ENCODE measurements around the gene CBFA2T2. TPM values are rescaled to one million over a fixed set of nuclear protein-coding genes. Genes with fewer than 3 reads are reported as not detected.

The CBFA2T2 gene
- total RNA-seq, 2 experiments from 2014 or later, result 19.2 to 20.3 TPM

DNA sequence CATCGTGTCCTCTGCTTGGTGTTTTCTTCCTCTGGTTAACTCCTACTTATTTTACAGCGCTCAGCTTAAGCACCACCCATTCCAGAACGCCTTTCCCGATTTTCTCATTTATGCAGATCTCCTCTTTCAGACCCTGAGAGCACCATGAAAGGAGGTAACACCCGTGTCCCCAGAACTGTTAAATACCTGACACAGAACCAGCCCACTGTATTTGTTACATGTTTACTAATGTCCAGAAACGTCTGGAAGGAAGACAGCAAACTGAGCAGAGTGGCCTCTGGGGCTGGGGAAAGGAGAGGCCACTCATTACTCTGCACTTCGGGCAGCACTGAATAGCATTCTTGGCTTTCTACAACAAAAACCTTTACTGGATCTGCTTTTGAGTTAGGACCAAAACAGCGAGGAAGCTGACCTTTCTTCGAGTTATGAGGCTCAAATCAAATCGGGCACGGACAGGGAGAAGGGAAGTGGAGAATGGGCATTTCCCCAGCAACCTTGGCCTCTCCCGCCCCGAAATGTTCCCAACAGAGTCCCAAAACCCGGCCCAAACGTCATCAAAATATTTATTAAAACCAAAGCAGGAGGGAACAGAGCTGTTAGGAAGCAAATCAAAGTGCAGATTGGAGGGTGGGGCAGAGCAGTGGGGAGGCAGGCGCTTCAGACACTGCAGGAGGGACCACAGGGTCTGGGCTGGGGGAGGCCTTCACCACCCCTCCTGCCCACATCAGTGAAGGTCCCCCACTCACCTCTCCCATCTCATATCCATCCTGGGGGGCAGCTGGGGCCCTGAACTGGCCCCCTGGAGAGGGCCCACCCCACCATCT, 185.5 kb downstream of the CBFA2T2 start:
- DNase-seq, result no peak
- Mint-ChIP-seq H3K4me1 (peaks cover 66% of the 10 kb centered on the region), H3K27ac (peak overlapping the region; percentile 7), H3K27me3 (no peaks in the 10 kb centered on the region), H3K36me3 (ENCODE audit: low read depth) (peaks cover 44% of the 10 kb centered on the region), H3K9me3 (no peaks in the 10 kb centered on the region), H3K4me3 (peak overlapping the region; percentile 66)
- CTCF ChIA-PET, result interaction anchor here (1.1 to 1.2 kb wide), 3 partner anchors 10 to 121 kb away, joined by 3 to 4 read pairs (median 3); no protein-coding TSS in a partner anchor
- POLR2A ChIA-PET, result interaction anchor here (0.7 to 16.8 kb wide), 5 partner anchors 6 to 45 kb away, joined by 3 to 312 read pairs (median 10); partner anchors contain the start of genes ACTL10, C20orf144 and PXMP4

DNA sequence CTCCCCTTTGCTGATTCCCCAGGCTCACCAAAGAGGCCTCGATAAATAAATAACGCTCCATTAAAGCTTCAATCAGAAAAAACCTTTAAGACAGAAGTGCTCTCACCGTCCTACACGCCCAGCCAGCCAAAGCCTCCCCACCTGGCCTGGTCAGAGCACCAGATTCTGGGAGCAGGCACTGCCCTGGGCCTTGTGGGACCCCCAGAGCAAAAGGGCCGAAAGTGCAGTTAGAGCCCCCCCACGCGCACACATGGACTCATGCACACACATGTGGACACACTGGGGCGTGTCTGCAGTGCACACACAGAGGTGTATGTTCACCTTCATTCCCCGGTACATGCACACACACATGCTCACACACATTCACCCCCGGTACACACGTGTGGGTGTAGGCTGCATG, 186.2 kb downstream of the CBFA2T2 start:
- DNase-seq, result no peak
- Mint-ChIP-seq H3K4me3 (peak overlapping the region; percentile 3), H3K36me3 (ENCODE audit: low read depth) (peaks cover 49% of the 10 kb centered on the region), H3K27ac (no peak overlapping the region), H3K27me3 (no peaks in the 10 kb centered on the region), H3K9me3 (no peaks in the 10 kb centered on the region), H3K4me1 (peaks cover 73% of the 10 kb centered on the region)
- POLR2A ChIA-PET, result interaction anchor here (0.7 to 16.8 kb wide), 4 partner anchors 5 to 12 kb away, joined by 4 to 312 read pairs (median 14); partner anchors contain the start of genes ACTL10 and C20orf144
- CTCF ChIA-PET, result interaction anchor here (1.1 kb wide), 1 partner anchor 121 kb away, joined by 4 read pairs; no protein-coding TSS in a partner anchor

DNA sequence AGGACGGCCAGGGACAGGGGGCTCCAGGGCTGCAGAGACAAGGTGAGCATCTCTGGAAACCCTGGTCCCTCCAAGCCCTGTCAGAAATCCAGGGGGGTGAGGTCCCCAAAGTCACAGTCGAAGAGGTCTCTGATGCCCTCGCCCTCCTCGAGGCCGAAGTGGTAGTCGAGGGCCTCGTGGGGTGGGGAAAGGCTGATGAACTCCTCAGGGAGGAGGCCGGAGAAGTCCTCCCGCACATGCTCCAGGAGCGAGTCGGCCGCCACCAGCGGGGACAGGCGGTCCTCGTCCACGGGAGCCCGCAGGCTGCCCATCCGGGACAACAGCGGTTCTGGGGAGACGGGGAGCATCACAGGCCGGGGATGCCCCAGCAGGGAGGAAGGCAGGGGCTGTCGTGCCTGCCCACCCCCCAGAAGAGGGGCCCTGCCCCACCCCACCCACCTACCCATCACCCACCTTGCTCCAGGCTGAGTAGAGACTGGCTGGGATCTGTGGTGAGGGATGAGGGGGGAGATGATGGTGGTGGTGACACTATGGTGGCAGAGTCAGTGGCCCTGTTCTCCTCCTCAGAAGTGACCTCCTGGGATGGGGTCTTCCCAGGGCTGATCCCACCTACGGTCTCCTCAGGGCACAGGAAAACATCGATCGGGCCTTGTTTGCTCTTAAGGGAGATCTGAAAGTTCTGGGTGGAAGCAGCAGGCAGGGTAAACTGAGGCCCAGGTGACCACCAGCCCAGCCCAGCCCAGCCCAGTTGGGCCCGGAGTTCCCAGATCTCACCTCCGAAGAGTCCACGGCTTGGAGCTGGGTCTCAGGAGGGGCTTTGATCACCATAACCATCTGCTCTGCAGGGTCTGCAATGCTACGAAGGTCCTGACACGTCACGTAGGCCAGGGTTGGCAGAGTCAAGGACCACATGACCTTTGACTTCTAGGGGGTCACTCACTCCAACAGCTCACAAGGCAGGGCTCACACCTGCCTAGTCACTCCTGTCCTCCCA, 187.1 kb downstream of the CBFA2T2 start:
- Mint-ChIP-seq H3K4me3 (no peak overlapping the region), H3K27me3 (no peaks in the 10 kb centered on the region), H3K4me1 (peaks cover 79% of the 10 kb centered on the region), H3K9me3 (no peaks in the 10 kb centered on the region), H3K27ac (no peak overlapping the region), H3K36me3 (ENCODE audit: low read depth) (peaks cover 54% of the 10 kb centered on the region)
- no peak for DNase-seq
- ChIA-PET CTCF (interaction anchor here (5.2 kb wide), 1 partner anchor 8 kb away, joined by 63 read pairs; the partner anchor contains the start of gene ACTL10), POLR2A (interaction anchor here (2.0 to 16.8 kb wide), 5 partner anchors 4 to 13 kb away, joined by 10 to 312 read pairs (median 58); partner anchors contain the start of genes ACTL10, C20orf144 and NECAB3)

DNA sequence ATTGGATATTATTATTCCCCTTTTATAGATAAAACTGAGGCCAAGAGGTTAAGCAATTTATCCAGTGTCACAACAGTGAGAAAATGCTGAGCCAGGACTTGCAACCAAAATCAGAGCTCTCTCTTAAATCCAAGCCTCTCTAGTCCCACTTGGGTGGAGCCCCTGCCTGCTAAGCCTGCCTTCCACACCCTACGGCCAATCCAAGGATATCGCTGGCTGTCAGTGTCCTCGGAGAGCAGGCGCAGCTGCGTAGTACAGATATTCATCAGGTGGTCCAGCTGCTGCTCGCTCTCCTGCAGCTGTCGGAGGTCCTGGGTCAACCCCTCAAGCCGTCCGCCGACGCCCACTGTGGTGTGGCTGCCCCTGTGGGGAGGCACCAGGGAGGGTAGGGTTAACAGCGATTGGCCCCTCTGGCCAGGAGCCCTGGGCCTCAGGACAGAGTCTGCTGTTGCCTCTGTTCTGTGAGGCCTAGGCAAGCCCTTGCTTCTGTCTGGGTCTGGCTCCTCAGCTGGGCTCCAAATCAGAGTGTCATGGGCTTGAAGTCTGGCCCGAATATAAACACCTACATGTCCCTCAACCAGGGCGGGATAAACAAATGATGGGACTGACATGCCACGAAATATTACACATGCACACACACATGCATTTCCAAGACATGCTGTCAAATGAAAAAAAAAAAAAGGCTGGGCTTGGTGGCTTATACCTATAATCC, 188.3 kb downstream of the CBFA2T2 start:
- POLR2A ChIA-PET, result interaction anchor here (5.1 to 9.3 kb wide), 2 partner anchors 10 to 11 kb away, joined by 58 to 312 read pairs; partner anchors contain the start of genes ACTL10, C20orf144 and NECAB3
- Mint-ChIP-seq H3K36me3 (ENCODE audit: low read depth) (peaks cover 59% of the 10 kb centered on the region), H3K4me3 (no peak overlapping the region), H3K27ac (peak overlapping the region; percentile 90), H3K27me3 (no peaks in the 10 kb centered on the region), H3K9me3 (no peaks in the 10 kb centered on the region), H3K4me1 (peaks cover 79% of the 10 kb centered on the region)
- CTCF ChIA-PET, result interaction anchor here (1.1 to 5.2 kb wide), 2 partner anchors 9 to 13 kb away, joined by 4 to 63 read pairs; partner anchors contain the start of gene ACTL10
- DNase-seq, result no peak

DNA sequence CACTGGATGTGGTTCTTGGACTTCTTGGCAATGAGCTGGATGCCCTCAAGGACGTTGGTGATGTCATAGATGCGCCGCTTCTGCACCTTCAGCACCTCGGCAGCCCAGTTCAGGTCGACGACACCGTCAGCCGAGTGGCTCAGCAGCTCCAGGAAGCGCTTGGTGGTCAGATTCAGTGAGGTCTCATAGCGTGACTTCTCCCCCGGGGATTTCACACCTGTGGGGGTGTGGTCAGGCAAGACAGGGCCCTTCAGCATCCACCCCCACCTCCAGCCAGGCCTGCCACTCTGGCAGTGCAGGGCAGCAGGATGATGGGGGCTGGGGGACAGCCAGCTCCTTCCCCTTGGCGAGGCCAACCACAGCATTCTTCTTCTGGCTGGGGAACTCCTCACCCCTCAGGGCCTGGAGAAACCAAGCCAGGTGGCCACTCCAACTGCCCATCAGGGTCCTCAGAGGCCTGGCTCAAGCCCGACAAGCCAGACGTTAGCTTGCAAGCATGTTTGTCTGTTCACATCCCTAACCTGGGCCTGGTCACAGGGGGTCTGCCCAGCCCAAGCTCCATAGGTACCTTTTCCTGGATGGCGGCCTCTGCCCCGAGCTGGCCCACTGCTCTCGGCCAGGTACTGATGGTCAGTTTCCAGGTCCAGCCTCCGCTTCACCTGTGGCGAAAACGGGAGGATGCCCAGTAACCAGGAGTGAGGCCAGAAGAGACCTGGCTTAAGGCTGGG, 190.0 kb downstream of the CBFA2T2 start:
- no peak overlapping the region for H3K4me3 Mint-ChIP-seq
- peak overlapping the region; percentile 90 for H3K27ac Mint-ChIP-seq
- DNase-seq, result peak; percentile 78
- ChIA-PET POLR2A (interaction anchor here (0.6 to 9.3 kb wide), 13 partner anchors 9 to 432 kb away, joined by 3 to 312 read pairs (median 5); partner anchors contain the start of genes ACTL10, C20orf144, CBFA2T2 and EIF2S2), CTCF (interaction anchor here (0.8 to 5.2 kb wide), 6 partner anchors 8 to 236 kb away, joined by 3 to 63 read pairs (median 4); partner anchors contain the start of genes ACTL10, SNTA1 and ZNF341)
- peaks cover 63% of the 10 kb centered on the region for H3K36me3 Mint-ChIP-seq (ENCODE audit: low read depth)
- H3K9me3 Mint-ChIP-seq, result no peaks in the 10 kb centered on the region
- H3K4me1 Mint-ChIP-seq, result peaks cover 81% of the 10 kb centered on the region
- no peaks in the 10 kb centered on the region for H3K27me3 Mint-ChIP-seq

DNA sequence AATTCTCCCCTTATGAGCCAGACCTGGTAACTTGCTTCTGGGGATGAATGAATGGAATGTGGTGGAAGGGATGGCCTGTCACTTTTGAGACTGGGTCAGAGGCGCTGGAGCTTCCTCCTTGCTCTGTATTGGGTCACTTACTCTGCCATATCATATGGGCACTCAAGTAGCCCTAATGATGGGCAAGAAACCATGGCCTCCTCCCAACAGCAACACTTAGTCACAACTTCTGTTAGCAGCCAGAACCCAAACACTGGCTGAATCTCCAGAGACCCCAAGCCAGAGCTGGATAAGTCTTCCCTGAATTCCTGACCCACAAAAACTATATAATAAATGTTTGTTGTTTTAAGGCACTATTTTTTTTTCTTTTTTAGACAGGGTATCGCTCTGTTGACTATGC, 190.8 kb downstream of the CBFA2T2 start:
- H3K4me3 Mint-ChIP-seq, result no peak overlapping the region
- no peaks in the 10 kb centered on the region for H3K9me3 Mint-ChIP-seq
- no peak for DNase-seq
- CTCF ChIA-PET, result interaction anchor here (0.9 to 5.2 kb wide), 3 partner anchors 12 to 223 kb away, joined by 4 to 63 read pairs (median 7); partner anchors contain the start of genes ACTL10 and PXMP4
- peak overlapping the region; percentile 90 for H3K27ac Mint-ChIP-seq
- no peaks in the 10 kb centered on the region for H3K27me3 Mint-ChIP-seq
- peaks cover 80% of the 10 kb centered on the region for H3K4me1 Mint-ChIP-seq
- H3K36me3 Mint-ChIP-seq (ENCODE audit: low read depth), result peaks cover 65% of the 10 kb centered on the region
- POLR2A ChIA-PET, result interaction anchor here (0.6 to 9.3 kb wide), 12 partner anchors 8 to 330 kb away, joined by 3 to 312 read pairs (median 8); partner anchors contain the start of genes ACTL10, C20orf144, CBFA2T2 and NECAB3

DNA sequence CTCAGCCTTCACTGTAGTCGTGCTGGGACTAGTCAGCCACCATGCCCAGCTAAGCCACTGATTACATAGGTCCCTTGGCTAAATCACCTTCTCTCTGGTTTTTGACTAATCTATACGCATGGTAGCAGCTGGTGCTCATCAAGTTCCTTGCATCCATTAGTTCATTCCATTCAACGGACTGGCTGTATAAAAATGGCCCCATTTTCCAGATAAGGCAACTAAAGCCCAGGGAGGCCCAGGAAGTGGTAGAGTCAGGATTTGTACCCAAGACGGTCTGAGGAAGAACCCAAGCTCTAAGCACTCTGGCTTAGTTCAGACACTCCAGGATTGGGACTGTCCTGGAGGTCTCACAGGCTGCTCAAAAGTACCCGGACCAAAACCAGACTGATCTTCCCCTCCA, 191.4 kb downstream of the CBFA2T2 start:
- H3K27ac Mint-ChIP-seq, result peak overlapping the region; percentile 90
- peak overlapping the region; percentile 49 for H3K4me3 Mint-ChIP-seq
- H3K9me3 Mint-ChIP-seq, result no peaks in the 10 kb centered on the region
- H3K36me3 Mint-ChIP-seq (ENCODE audit: low read depth), result peaks cover 61% of the 10 kb centered on the region
- ChIA-PET POLR2A (interaction anchor here (0.7 to 9.3 kb wide), 10 partner anchors 8 to 312 kb away, joined by 3 to 312 read pairs (median 8); partner anchors contain the start of genes ACTL10, C20orf144, CBFA2T2 and NECAB3), CTCF (interaction anchor here (0.6 to 5.2 kb wide), 5 partner anchors 13 to 994 kb away, joined by 3 to 63 read pairs (median 4); partner anchors contain the start of genes ACTL10 and PXMP4)
- H3K27me3 Mint-ChIP-seq, result no peaks in the 10 kb centered on the region
- H3K4me1 Mint-ChIP-seq, result peaks cover 76% of the 10 kb centered on the region
- no peak for DNase-seq

DNA sequence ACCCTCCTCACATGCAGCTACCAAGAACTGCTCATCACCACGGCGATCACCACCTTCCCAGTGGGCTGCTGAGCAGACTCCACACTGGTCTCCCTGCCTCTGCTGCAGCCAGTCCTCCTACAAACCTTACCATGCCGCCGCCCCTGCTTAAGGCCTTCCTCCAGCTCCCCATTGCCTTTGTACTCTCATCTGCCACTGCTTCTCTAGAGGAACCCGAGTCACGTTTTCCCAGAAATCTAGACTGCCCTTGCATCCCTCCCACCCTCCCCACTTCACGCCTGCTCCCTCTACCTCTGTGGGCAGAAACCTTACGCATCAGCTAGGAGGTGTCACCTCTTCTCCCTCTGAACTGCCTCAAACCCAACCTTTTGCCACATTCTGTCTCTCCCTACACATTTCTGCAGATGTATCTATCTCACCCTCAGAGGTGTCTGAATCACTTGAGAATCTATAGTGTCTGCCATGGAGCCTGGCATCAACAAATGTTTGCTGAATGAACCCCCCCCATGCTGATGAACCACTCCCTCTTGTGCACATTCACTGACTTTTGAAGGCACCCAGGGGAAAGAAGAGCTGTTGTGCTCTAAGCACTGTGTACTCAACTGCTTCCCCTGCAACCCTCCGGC, 191.9 kb downstream of the CBFA2T2 start:
- Mint-ChIP-seq H3K4me3 (peak overlapping the region; percentile 49), H3K36me3 (ENCODE audit: low read depth) (peaks cover 56% of the 10 kb centered on the region), H3K9me3 (no peaks in the 10 kb centered on the region), H3K27ac (peak overlapping the region; percentile 90), H3K27me3 (no peaks in the 10 kb centered on the region), H3K4me1 (peaks cover 78% of the 10 kb centered on the region)
- ChIA-PET POLR2A (interaction anchor here (0.7 to 9.3 kb wide), 10 partner anchors 7 to 312 kb away, joined by 3 to 312 read pairs (median 8); partner anchors contain the start of genes ACTL10, C20orf144, CBFA2T2 and NECAB3), CTCF (interaction anchor here (0.6 to 5.2 kb wide), 5 partner anchors 13 to 993 kb away, joined by 3 to 63 read pairs (median 4); partner anchors contain the start of genes ACTL10 and PXMP4)
- peak; percentile 42 for DNase-seq

DNA sequence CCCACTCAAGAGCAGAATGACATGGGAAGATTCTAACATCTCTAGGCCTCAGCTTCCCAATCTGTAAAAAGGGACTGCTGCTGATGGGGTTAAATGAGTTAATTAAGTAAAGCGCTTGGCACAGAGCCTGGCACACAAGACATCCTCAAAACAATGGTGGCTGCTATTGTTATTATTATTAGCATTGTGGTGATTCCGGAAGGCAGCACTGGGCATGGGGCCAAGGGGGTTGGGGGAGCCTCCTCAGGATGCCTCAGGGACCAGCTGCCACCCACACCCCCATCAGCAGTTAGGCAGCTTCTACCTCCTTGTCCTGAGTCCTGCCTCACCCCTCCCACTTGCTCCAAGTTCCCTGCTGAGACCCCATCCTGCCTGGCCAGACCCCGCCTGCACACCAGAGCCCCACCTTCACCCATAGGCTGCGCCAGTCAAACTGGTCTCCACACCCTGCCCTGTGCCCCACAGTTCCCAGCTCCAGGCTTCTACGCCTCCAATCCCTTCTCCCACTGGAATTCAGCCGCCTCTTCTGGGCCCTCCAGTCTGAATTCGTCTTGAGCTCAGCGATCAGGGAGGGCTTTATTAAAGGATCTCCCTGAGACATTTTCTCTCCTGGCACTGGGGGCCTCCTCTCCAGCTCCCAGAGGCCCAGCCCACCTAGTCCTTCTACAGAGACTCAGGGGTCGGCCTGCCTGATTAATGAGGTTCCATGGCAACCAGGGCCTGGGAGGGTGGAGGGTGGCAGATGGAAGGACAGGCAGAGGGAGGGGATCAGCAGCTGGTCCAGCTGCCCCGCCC, 194.8 kb downstream of the CBFA2T2 start:
- Mint-ChIP-seq H3K36me3 (ENCODE audit: low read depth) (peaks cover 36% of the 10 kb centered on the region), H3K27ac (peak overlapping the region; percentile 94), H3K9me3 (no peaks in the 10 kb centered on the region), H3K4me3 (peak overlapping the region; percentile 94), H3K4me1 (peaks cover 84% of the 10 kb centered on the region), H3K27me3 (no peaks in the 10 kb centered on the region)
- CTCF ChIA-PET, result interaction anchor here (1.0 to 1.8 kb wide), 7 partner anchors 10 to 48 kb away, joined by 3 to 12 read pairs (median 4); partner anchors contain the start of genes ACTL10, NECAB3, PXMP4 and ZNF341
- no peak for DNase-seq
- POLR2A ChIA-PET, result interaction anchor here (0.8 to 9.3 kb wide), 10 partner anchors 16 to 428 kb away, joined by 3 to 312 read pairs (median 6); partner anchors contain the start of genes ACTL10, C20orf144, CBFA2T2 and CHMP4B

Measured in activated CD4-positive, alpha-beta memory T cell treated with anti-CD3 and anti-CD28 coated beads, Interleukin-2, amount 10 ng/mL, durations not matched to agents 7 days and 5 days (primary cell).